Thyroid gland (tissue), 4 donors: ENCODE data around the gene NKIRAS2. TPM values are rescaled to one million over a fixed set of nuclear protein-coding genes. Genes with fewer than 3 reads are reported as not detected.

ENCODE experiments used
- DNase-seq, 2 donors: peaks; one replicate each; pipeline ENCODE4 v3.0.0-alpha.2; 2019
- H3K27ac ChIP-seq, 3 donors: fragments of 200-600 bp; sonication (generic); 1 replicate in 2 of 3; 2 replicates in 1 of 3; pipeline ENCODE4 v1.5.1; 2016 to 2019; ENCODE audit warnings: mild to moderate bottlenecking in 1 of 3, moderate library complexity in 1 of 3
- H3K27me3 ChIP-seq: fragments of 200-600 bp; sonication (generic); one replicate; pipeline ENCODE4 v1.5.1; 2019
- H3K36me3 ChIP-seq, 2 donors: fragments of 200-600 bp; sonication (generic); one replicate each; pipeline ENCODE4 v1.5.1; 2016 to 2019
- H3K4me1 ChIP-seq, 2 donors: fragments of 200-600 bp; sonication (generic); one replicate each; pipeline ENCODE4 v1.5.1; 2017 to 2019
- H3K4me3 ChIP-seq, 3 donors: fragments of 200-600 bp; sonication (generic); replicated peaks in 1 of 3; 1 replicate in 2 of 3; 2 replicates in 1 of 3; pipeline ENCODE4 v1.5.1; 2016; ENCODE audit warnings: mild to moderate bottlenecking in 1 of 3
- H3K9me3 ChIP-seq: fragments of 200-600 bp; sonication (generic); one replicate; pipeline ENCODE4 v1.5.1; 2017
- CTCF ChIP-seq, 6 experiments: fragments of 200-600 bp in 3 of 6; fragments of 450-650 bp in 3 of 6; sonication (generic) in 3 of 6; IDR thresholded peaks; one replicate each; pipeline ENCODE4 v1.5.1; 2016 to 2019; ENCODE audit warnings: antibody characterized with exemption in 6 of 6, mild to moderate bottlenecking in 2 of 6, inconsistent platforms in 1 of 6, moderate library complexity in 1 of 6
- POLR2A ChIP-seq, 2 donors: fragments of 450-650 bp; IDR thresholded peaks; one replicate each; pipeline ENCODE4 v1.6.1; 2017; ENCODE audit warnings: antibody characterized with exemption in 2 of 2, mild to moderate bottlenecking in 2 of 2, moderate library complexity in 1 of 2
- WGBS, 2 donors: methylation state at CpG; one replicate each; pipeline ENCODE4 v1.1.5; 2017; 5-methylcytosine and 5-hydroxymethylcytosine counted together
- intact Hi-C: fragments of 100-400 bp; cut with DNase I; formaldehyde crosslinking; loops from one replicate; pipeline ENCODE4 v1.15.1; 2023
- total RNA-seq, 4 donors: library from RNA; depleted of rRNA; stranded (reverse); fragments of >200 nt; gene quantifications; one replicate each; pipeline ENCODE4 v1.2.3, GENCODE V29; 2016

Gene NKIRAS2
- total RNA-seq, result 10 to 100 TPM; 23.6 to 34.6 (median 26.6) TPM

DNA sequence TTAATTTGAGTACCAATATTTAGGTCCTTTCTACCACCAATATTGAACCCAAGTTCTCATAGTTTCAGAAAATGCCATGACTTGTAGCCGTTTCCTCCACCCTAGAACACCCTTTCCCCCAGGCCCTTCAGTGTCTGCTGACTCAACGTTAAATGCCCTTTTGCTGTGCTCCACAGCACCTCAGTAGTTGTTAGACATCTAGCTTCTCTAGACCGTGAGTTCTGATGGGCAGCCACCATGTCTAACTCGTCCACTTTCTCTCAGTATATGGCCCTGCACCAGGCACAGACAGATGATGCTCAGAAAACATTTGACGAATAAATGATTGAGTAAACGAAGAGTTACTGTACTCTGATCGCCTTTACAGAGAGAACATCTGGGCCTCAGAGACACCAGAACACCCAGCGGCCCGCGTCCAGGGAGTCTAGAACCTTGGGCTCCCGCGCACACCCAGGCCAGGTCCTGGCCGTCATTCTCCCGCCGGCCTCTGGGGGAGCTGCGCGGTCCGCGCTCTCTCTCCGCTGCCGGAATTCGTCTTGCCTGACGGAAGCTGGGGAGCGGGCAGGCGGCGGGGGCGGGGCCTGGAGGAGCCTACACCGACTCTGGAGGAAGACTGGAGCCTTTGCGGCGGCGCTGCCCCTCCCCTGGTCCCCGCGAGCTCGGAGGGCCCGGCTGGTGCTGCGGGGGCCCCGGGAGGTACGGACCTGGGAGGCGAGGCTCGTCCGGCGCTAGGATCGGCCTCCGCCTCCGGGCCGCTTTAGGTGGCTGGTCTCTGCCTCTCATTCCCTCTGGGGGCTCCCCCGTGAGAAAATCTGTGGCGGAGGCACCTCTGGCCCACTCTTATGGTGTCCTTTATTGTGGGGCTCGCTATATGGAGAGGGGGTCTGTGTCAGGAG is at the start of gene NKIRAS2:
TSS of gene NKIRAS2 (plus strand) at position 582 of the 896 bp plus-strand sequence. CDS start 1,488 bp downstream, outside the sequence.
- DNase-seq, result peak; percentile 94
- WGBS, 2 donors, result 25 to 30% methylated on average over 9 to 12 of the region's 49 CpGs
- Histone ChIP-seq H3K9me3 (no peaks in the 10 kb centered on the region), H3K27ac (peak within 1 kb of the TSS; percentile 61 to 85 (median 62)), H3K4me1 (peaks cover 36 to 43% of the 10 kb centered on the region in 2 donors), H3K4me3 (peak within 1 kb of the TSS; percentile 56 to 94 (median 71)), H3K36me3 (peaks cover 20 to 21% of the 10 kb centered on the region in 2 donors), H3K27me3 (no peaks in the 10 kb centered on the region)
- intact Hi-C loops, result loop anchor here (5.0 kb wide), 2 partner anchors 47 to 98 kb away; no protein-coding TSS in a partner anchor
- TF ChIP-seq CTCF (IDR thresholded peaks at IDR 0.05) (peak; percentile 72 to 97 (median 90)), POLR2A (IDR thresholded peaks at IDR 0.05) (peak in 1 of 2 donors; percentile 61)

- H3K27ac ChIP-seq, result peak overlapping the region in 2 of 3 donors; percentile 15 to 53
- 66 to 76% methylated on average over 5 of the region's 5 CpGs for WGBS, 2 donors
- intact Hi-C loops, result loop anchor here (5.0 kb wide), 1 partner anchor 51 kb away; the partner anchor contains the start of gene NKIRAS2
Observed at GRCh38 chr17:41970901-41971331, 49.0 kb upstream of the NKIRAS2 start.

GRCh38 chr17:41971721-41972523 is 48.0 kb upstream of the NKIRAS2 start:
- no peak for DNase-seq
- Histone ChIP-seq H3K9me3 (no peaks in the 10 kb centered on the region), H3K36me3 (peaks cover 41 to 47% of the 10 kb centered on the region in 2 donors), H3K27me3 (no peaks in the 10 kb centered on the region), H3K4me1 (peaks cover 6 to 35% of the 10 kb centered on the region in 2 donors), H3K4me3 (no peak overlapping the region), H3K27ac (no peak overlapping the region)
- no peak for TF ChIP-seq CTCF (IDR thresholded peaks at IDR 0.05)
- TF ChIP-seq POLR2A (IDR thresholded peaks at IDR 0.05), result no peak
- WGBS, 2 donors, result 85 to 86% methylated on average over 9 to 18 of the region's 18 CpGs
- intact Hi-C loops, result loop anchor here (5.0 kb wide), 1 partner anchor 50 kb away; the partner anchor contains the start of gene NKIRAS2

More at GRCh38 chr17:41970901-41971331, 49.0 kb upstream of the NKIRAS2 start:
- Histone ChIP-seq H3K4me1 (peaks cover 6 to 30% of the 10 kb centered on the region in 2 donors), H3K9me3 (no peaks in the 10 kb centered on the region), H3K36me3 (peaks cover 32 to 37% of the 10 kb centered on the region in 2 donors), H3K27me3 (no peaks in the 10 kb centered on the region), H3K4me3 (no peak overlapping the region)
- TF ChIP-seq POLR2A (IDR thresholded peaks at IDR 0.05) (no peak), CTCF (IDR thresholded peaks at IDR 0.05) (no peak)
- DNase-seq, result peak; percentile 30 to 33

DNA sequence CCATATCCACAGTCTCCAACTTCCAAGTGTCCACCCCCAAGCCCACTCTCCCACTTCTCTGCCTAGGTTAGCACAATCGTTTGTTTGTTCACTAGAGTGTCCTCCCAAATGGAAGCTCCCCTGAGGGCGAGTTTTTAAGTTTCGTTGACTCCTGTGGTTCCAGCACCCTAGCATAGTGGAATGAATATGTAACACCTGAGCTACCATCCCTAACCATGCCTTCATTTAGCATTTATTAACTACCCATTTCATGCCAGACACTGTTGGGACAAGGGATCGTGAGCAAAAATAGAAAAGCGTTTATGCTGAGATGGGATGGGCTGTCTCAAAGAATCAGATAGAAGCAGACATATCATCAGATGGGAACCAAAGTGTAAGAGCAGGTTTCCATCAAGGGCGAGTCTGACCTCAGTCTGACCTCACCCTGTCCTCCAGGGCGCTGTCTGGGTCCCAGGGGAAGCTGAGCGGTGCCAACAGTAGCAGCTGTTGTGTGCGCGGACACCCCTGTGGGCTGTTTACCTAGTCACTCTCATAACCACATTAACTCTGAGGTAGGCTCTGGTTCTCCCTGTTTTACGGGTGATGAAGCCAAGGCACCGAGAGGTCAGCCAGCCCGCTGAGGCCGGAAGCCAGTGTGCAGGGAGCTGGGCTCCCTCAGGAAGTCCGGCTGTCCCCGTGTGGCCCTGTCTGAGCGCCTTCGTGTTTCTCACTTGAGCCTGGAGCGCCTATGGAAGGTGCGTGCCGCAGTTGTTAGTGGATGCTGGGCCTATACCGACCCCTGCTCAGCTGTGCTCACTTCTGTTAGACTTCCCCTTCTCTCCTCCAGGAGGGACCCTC is 47.1 kb upstream of the NKIRAS2 start:
- TF ChIP-seq CTCF (IDR thresholded peaks at IDR 0.05), result no peak
- TF ChIP-seq POLR2A (IDR thresholded peaks at IDR 0.05), result no peak
- intact Hi-C loops, result loop anchor here (5.0 kb wide), 1 partner anchor 50 kb away; the partner anchor contains the start of gene NKIRAS2
- Histone ChIP-seq H3K4me1 (peaks cover 0 to 30% of the 10 kb centered on the region in 2 donors), H3K27ac (no peak overlapping the region), H3K9me3 (no peaks in the 10 kb centered on the region), H3K4me3 (no peak overlapping the region), H3K36me3 (peaks cover 49 to 50% of the 10 kb centered on the region in 2 donors), H3K27me3 (no peaks in the 10 kb centered on the region)
- DNase-seq, result no peak
- 77 to 83% methylated on average over 22 of the region's 22 CpGs for WGBS, 2 donors
